ENCODE data around the gene HRH1. TPM values are rescaled to one million over a fixed set of nuclear protein-coding genes. Genes with fewer than 3 reads are reported as not detected.
A peak's percentile ranks its signal among the peaks of the same experiment; 100 is the strongest.

HRH1 gene
- total RNA-seq, 3 donors from 2014 or later (not counting 1 experiment from before 2014, with no cell fraction given), result not detected

DNA sequence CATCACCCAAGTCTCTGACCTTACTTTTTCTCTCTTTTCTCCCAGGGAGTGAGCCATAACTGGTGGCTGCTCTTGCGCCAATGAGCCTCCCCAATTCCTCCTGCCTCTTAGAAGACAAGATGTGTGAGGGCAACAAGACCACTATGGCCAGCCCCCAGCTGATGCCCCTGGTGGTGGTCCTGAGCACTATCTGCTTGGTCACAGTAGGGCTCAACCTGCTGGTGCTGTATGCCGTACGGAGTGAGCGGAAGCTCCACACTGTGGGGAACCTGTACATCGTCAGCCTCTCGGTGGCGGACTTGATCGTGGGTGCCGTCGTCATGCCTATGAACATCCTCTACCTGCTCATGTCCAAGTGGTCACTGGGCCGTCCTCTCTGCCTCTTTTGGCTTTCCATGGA is 104.7 kb downstream of the HRH1 start:
- Histone ChIP-seq H3K27me3 (ENCODE audit: control insufficient read depth, insufficient read depth, low read length) (no peaks in the 10 kb centered on the region), H3K36me3 (ENCODE audit: control insufficient read depth, insufficient read depth, low read length) (no peaks in the 10 kb centered on the region), H3K4me3 (ENCODE audit: low read length) (no peak overlapping the region), H3K9me3 (ENCODE audit: control insufficient read depth, insufficient read depth, low read length) (no peaks in the 10 kb centered on the region), H3K4me1 (ENCODE audit: control insufficient read depth, insufficient read depth, low read length) (no peaks in the 10 kb centered on the region), H3K27ac (ENCODE audit: low read length) (no peak overlapping the region)
- Mint-ChIP-seq H3K4me1 (no peaks in the 10 kb centered on the region), H3K36me3 (no peaks in the 10 kb centered on the region), H3K4me3 (no peak overlapping the region), H3K27ac (no peak overlapping the region), H3K27me3 (ENCODE audit: low read depth in 2 of 2) (peaks cover 9 to 31% of the 10 kb centered on the region in 2 donors), H3K9me3 (no peaks in the 10 kb centered on the region)
- TF ChIP-seq CTCF (IDR thresholded peaks at IDR 0.05), result no peak
- intact Hi-C loops (cut with micrococcal nuclease), result no loop called here
- 96% methylated on average over 11 of the region's 11 CpGs for WGBS (ENCODE audit: insufficient coverage)
- ATAC-seq, result no peak
- no peak for DNase-seq

GRCh38 chr3:11260460-11260859 is 106.2 kb downstream of the HRH1 start:
- Mint-ChIP-seq H3K27me3 (ENCODE audit: low read depth in 2 of 2) (peaks cover 10 to 28% of the 10 kb centered on the region in 2 donors), H3K9me3 (no peaks in the 10 kb centered on the region), H3K36me3 (no peaks in the 10 kb centered on the region), H3K4me1 (no peaks in the 10 kb centered on the region), H3K4me3 (no peak overlapping the region), H3K27ac (no peak overlapping the region)
- ATAC-seq, result no peak
- TF ChIP-seq CTCF (IDR thresholded peaks at IDR 0.05), result no peak
- peak in 1 of 2 donors; percentile 30 for DNase-seq
- Histone ChIP-seq H3K9me3 (ENCODE audit: control insufficient read depth, insufficient read depth, low read length) (no peaks in the 10 kb centered on the region), H3K36me3 (ENCODE audit: control insufficient read depth, insufficient read depth, low read length) (no peaks in the 10 kb centered on the region), H3K4me3 (ENCODE audit: low read length) (no peak overlapping the region), H3K4me1 (ENCODE audit: control insufficient read depth, insufficient read depth, low read length) (no peaks in the 10 kb centered on the region), H3K27me3 (ENCODE audit: control insufficient read depth, insufficient read depth, low read length) (no peaks in the 10 kb centered on the region), H3K27ac (ENCODE audit: low read length) (no peak overlapping the region)
- WGBS (ENCODE audit: insufficient coverage), result 72% methylated on average over 3 of the region's 3 CpGs
- intact Hi-C loops (cut with micrococcal nuclease), result loop anchor here (1.0 kb wide), 1 partner anchor 75 kb away; no protein-coding TSS in a partner anchor

GRCh38 chr3:11269007-11269406 is 114.7 kb downstream of the HRH1 start:
- H3K27me3 ChIP-seq (ENCODE audit: control insufficient read depth, insufficient read depth, low read length), result no peaks in the 10 kb centered on the region
- TF ChIP-seq CTCF (IDR thresholded peaks at IDR 0.05), result no peak
- Mint-ChIP-seq H3K27me3 (ENCODE audit: low read depth in 2 of 2) (peaks cover 12 to 15% of the 10 kb centered on the region in 2 donors), H3K4me3 (no peak overlapping the region), H3K9me3 (no peaks in the 10 kb centered on the region), H3K4me1 (peaks cover 19 to 25% of the 10 kb centered on the region in 2 donors), H3K36me3 (no peaks in the 10 kb centered on the region), H3K27ac (no peak overlapping the region)
- ATAC-seq, result no peak
- peaks cover 18% of the 10 kb centered on the region for H3K4me1 ChIP-seq (ENCODE audit: control insufficient read depth, insufficient read depth, low read length)
- H3K9me3 ChIP-seq (ENCODE audit: control insufficient read depth, insufficient read depth, low read length), result no peaks in the 10 kb centered on the region
- WGBS (ENCODE audit: insufficient coverage), result 89% methylated on average over 9 of the region's 9 CpGs
- H3K36me3 ChIP-seq (ENCODE audit: control insufficient read depth, insufficient read depth, low read length), result no peaks in the 10 kb centered on the region
- DNase-seq, result no peak
- H3K27ac ChIP-seq (ENCODE audit: low read length), result no peak overlapping the region
- intact Hi-C loops (cut with micrococcal nuclease), result no loop called here
- H3K4me3 ChIP-seq (ENCODE audit: low read length), result no peak overlapping the region
